OCI-M1 (cell line): ENCODE data around the gene RICTOR.
"Not testable (repeated sequence)": the region's sequence is repeated elsewhere in the genome, so short reads cannot be mapped to it uniquely, and the experiment has no call there.

Experiments used
- DNase-seq: peaks from one replicate; lab custom pipeline; 2025; lab: John Stamatoyannopoulos, UW

RICTOR gene

DNA sequence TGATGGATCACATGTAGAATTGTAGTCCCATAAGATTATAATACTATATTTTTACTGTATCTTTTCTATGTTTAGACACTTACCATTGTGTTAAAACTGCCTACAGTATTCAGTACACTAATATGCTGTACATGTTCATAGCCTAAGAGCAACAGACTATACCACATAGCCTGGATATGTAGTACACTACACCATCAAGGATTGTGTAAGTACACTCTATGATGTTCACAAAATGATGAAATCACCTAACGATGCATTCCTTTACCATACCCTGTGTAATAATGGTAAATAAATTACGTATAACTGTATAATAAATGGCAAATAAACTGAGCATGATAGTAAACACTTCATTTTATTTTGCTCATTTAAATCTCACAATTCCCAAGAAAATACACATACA is 60.3 kb downstream of the RICTOR start:
- DNase-seq, result no peak

DNA sequence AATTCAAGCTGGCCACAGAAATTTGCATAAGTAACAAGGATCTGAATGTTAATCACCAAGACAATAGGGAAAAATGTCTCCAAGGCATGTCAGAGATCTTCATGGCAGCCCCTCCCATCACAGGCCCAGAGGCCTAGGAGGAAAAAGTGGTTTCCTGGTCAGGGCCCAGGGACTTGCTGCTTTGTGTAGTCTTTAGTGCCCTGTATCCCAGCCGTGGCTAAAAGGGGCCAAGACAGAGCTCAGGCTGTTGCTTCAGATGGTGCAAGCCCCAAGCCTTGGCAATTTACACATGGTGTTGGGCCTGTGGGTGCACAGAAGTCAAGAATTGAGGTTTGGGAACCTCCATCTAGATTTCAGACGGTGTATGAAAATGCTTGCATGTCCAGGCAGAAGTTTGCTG is 63.2 kb downstream of the RICTOR start:
- DNase-seq, result not testable (repeated sequence)

DNA sequence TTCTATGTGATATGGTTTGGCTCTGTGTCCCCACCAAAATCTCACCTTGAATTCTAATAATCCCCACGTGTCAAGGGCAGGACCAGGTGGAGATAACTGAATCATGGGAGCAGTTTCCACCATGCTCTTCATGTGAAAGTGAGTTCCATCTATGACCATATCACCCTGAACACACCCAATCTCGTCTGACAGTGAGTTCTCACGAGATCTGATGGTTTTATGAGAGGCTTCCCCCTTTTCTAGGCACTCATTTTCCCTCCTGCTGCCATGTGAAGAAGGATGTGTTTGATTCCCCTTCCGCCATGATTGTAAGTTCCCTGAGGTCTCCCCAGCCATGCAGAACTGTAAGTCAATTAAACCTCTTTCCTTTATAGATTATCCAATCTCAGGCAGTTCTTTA is 64.2 kb downstream of the RICTOR start:
- no peak for DNase-seq

- no peak for DNase-seq
Measured at GRCh38 chr5:39009280-39009679, 64.9 kb downstream of the RICTOR start.

GRCh38 chr5:39006650-39007049 is 67.5 kb downstream of the RICTOR start:
- DNase-seq, result peak; percentile 48

DNA sequence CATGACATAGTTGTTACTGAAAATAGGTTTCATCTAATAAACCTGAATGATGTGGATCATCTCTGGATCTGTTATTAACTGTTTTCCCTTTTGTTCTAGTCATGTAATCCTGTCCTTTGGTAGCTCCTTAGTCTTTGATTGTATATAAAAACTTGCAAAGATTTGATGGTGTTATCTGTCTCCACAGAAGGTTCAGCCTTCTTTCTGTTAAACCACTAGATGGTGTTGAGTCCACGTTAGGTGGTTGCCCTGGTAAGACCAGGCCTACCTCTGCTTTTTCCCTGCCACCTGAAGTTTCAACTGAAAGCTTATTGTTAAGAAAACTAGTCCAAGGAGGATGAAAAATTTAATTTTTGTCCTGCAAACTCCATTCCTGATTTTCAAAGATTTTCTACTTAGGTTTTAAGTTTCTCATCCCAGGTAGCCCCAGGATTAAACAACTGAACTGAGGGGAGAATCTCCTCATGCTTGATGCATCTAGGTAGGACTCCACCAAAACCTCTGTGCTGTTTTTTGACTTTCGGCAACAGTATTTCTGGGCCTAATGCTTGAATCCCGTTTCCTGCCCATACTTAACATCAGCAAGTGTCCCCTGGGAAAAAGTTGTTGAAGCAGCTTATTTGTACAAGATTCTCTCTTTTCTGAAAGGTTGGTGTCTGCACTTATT is 68.5 kb downstream of the RICTOR start:
- DNase-seq, result peak; percentile 71

DNA sequence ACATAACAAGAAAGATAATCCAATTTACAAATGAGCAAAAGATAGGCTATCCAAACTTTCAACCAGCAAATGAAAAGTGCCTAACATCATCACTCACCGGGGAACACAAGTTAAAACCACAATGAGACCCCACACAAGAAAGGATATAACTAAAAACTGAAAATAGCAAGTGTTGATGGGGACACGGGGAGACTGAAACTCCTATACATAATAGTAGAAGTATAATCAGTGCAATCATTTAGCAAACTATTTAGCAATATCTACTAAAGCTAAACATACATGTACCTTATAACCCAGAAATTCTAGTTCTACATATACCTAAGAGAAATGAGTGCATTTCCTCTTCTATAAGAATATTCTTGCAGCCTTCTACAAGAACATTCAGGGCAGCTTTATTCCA is 72.5 kb downstream of the RICTOR start:
- no peak for DNase-seq

DNA sequence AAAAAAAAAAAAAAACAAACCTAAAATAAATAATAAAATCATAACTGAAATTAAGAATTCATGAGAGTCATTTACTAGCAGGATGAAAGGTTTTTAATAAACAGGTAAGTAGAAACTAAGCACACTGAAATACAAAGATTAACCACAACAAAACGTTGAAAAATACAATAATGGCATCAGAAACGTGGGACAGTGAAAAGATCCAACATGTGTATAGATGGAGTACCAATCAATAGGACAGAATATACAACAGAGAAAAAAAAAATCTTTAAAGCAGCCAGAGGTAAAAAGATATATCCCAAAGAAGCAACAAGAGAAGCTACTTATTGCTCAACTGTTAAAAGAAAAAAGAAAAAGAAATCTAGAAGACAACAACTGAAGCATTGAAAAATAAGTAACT is 75.2 kb downstream of the RICTOR start:
- no peak for DNase-seq

DNA sequence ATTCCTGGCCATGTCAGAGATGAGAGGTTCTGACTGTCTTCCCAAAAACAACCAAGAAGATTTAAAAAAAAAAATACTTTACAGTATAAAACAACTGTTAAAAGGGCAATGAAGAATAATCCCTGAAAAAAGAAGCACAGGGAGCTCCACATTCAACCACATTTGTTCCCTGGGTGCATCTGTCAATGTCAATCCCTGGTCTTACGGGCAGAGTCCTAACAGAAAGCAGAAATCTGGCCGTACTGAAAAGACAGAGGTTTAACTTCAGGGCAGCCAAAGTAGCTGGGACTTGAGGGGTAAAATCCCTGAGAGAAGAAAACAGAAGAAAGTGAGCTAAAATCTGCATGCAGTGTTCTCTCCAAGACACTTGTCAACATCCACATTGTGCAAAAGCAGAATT is 76.6 kb downstream of the RICTOR start:
- DNase-seq, result no peak

GRCh38 chr5:38996123-38996522 is 78.1 kb downstream of the RICTOR start:
- DNase-seq, result no peak

DNA sequence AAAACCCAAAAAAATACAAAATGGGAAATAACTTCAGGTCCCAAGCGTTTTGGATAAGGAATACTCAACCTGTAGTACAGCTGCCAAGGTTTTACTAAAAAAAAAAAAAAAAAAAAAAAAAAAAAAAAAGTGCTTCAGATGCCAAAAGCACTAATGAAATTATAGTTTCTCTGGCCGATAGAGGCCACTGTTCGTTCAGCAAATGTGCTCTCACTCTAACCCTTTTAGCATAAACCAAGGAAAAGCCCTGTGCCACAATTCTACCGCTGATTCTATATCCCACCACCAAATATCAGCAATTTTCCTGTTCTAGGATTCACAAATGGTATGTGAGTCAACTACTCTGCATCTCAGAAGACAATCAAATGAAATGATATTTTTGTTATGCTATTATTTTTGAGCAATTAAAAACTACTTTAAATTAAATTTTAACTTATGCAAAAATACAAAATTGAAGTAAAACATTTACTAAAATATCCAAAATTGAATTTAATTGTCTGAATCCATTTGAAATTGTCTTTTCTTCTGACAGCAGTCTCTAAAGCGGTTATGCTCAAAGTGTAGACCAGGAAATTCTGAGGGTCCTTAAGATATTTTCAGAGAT is 79.8 kb downstream of the RICTOR start:
- peak; percentile 85 for DNase-seq

DNA sequence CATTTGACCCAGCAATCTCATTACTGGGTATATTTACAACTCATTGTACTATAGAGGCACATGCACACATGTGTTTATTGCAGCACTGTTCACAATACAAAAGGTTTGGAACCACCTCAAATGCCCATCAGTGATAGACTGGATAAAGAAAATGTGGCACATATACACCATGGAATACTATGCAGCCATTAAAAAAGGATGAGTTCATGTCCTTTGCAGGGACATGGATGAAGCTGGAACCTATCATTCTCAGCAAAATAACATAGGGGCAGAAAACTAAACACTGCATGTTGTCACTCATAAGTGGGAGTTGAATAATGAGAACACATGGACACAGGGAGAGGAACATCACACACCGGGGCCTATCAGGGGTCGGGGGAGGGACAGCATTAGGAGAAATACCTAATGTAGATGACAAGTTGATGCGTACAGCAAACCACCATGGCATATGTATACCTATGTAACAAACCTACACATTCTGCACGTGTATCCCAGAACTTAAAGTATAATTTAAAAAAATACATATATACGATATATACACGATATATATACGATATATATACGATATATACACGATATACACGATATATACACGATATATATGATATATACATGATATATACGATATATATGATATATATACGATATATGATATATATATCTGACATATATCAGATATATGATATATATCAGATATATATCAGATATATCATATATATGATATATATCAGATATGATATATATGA is 84.1 kb downstream of the RICTOR start:
- DNase-seq, result not testable (repeated sequence)

GRCh38 chr5:38985909-38986452 is 88.2 kb downstream of the RICTOR start:
- no peak for DNase-seq

DNA sequence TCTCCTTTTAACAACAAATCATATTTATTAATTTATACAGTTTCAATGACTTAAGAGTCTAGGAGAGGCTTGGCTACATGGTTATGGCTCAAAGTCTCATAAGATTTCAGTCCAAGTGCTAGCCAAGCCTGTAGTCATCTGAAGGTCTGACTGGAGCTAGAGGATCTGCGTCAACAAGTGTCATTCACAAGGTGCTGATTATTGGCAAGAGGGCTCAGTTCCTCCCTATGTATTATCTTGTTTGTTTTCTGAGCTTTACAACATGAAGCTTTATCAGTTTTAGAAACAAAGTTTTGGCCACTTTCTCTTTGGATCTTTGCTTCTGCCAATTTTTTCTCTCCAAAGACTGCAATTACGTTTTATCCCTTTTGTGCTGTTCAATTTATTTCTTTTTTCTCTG is 94.7 kb downstream of the RICTOR start:
- DNase-seq, result no peak

- DNase-seq, result no peak
Measured at GRCh38 chr5:38978036-38978435, 96.2 kb downstream of the RICTOR start.

- DNase-seq, result no peak
Measured at GRCh38 chr5:38968665-38969064, 105.5 kb downstream of the RICTOR start.

DNA sequence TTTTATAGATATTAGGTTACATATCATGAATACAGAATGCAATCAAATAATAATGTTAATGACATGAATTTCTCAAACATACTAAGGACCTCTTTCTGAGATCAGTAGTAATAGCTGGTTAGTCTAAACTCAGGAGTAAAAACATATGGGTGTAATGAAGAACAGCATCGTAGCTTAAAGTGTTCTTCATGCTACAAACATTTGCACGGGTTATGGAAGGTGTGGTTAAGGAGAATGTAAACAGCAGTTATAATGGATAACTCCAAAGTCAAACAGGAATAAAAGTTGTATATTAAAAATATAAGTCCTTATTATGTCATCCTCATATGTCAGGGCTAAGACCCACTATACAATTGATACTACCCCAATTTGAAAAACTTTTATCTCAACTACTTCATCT is 112.5 kb downstream of the RICTOR start:
- DNase-seq, result no peak

- no peak for DNase-seq
Measured at GRCh38 chr5:38953426-38954012, 120.7 kb downstream of the RICTOR start.

GRCh38 chr5:38948501-38948900 is 125.7 kb downstream of the RICTOR start:
- no peak for DNase-seq

GRCh38 chr5:38944282-38944681 is 129.9 kb downstream of the RICTOR start:
- no peak for DNase-seq

- no peak for DNase-seq
Measured at GRCh38 chr5:38941912-38942311, 132.3 kb downstream of the RICTOR start.

DNA sequence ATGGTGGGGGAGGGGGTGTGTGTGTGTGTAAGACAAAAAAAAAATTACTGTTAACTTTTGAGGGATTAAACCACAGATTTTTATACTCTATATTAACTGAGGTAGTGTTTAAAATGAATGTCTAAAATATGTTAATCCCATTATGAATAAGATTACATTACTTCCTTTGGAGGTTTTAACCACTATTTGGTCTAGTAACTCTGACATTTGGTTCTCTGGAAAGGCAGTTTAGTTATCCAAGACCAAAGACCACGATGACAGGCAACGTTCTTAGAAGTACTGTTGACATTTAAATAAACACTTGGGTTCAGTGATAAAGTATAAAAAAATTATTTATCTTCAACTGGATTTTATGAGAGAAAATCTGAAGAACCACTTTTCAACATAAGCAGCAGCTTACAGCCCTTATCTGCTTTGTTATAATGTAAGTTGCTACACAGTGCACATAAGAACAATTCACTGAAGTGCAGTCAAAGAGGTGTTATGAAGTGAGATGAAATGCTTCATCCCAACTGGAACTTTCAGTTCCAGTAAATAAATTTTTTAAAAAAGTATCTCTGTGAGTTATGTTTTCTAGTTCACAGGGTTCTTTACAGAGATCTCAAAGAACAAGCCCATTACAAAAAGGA is 133.9 kb downstream of the RICTOR start:
- DNase-seq, result no peak
